ENCODE measurements around the gene ASS1. TPM values are rescaled to one million over a fixed set of nuclear protein-coding genes. Genes with fewer than 3 reads are reported as not detected.

The ASS1 gene
- total RNA-seq, 1 experiment from 2014 or later, result 118 TPM

DNA sequence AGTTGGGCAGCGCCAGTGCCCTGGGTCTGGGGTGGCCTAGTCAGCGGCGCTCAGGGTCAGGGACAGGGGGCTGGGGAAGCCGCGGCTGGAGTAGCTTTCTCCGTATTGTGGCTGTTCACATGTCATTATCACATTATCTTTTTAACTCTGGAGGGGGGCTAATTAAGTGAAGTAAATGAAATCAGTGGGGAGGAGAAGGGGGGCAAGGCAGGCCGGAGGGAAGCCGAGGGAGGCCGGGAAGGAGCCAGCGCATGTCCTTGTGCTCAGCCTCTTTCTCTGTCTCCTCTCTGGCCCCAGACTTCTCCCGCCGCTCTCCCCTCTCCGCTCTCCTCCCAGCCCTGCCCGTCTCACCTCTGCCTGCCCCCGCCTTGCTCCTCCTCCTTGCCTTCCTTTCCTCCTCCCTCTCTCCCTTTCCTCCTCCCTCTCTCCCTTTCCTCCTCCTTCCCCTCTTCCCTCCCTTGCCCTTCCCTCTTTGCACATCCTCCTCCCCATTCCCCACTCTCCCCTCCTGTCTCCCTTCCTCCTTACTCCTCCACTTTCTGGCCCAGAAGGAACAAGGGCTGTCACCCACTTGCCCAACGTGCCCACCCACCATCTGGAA, 38.7 kb downstream of the ASS1 start:
- H3K9me3 ChIP-seq, result no peaks in the 10 kb centered on the region
- intact Hi-C loops (cut with micrococcal nuclease; ENCODE audit: unreplicated experiment), result no loop called here
- no peaks in the 10 kb centered on the region for H3K9me3 Mint-ChIP-seq (ENCODE audit: unreplicated experiment)
- TF ChIP-seq, protein P1, sequence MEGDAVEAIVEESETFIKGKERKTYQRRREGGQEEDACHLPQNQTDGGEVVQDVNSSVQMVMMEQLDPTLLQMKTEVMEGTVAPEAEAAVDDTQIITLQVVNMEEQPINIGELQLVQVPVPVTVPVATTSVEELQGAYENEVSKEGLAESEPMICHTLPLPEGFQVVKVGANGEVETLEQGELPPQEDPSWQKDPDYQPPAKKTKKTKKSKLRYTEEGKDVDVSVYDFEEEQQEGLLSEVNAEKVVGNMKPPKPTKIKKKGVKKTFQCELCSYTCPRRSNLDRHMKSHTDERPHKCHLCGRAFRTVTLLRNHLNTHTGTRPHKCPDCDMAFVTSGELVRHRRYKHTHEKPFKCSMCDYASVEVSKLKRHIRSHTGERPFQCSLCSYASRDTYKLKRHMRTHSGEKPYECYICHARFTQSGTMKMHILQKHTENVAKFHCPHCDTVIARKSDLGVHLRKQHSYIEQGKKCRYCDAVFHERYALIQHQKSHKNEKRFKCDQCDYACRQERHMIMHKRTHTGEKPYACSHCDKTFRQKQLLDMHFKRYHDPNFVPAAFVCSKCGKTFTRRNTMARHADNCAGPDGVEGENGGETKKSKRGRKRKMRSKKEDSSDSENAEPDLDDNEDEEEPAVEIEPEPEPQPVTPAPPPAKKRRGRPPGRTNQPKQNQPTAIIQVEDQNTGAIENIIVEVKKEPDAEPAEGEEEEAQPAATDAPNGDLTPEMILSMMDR (IDR thresholded peaks at IDR 0.05; ENCODE audit: insufficient read depth in 1 of 2, low read depth in 1 of 2, low read length in 1 of 2, severe bottlenecking in 1 of 2, unreplicated experiment in 1 of 2), result no peak
- H3K27ac Mint-ChIP-seq (ENCODE audit: unreplicated experiment), result no peak overlapping the region
- H3K4me1 ChIP-seq, result no peaks in the 10 kb centered on the region
- no peaks in the 10 kb centered on the region for H3K27me3 ChIP-seq (replicated peaks; ENCODE audit: control insufficient read depth, insufficient read depth, low read length)
- no peaks in the 10 kb centered on the region for H3K4me1 Mint-ChIP-seq (ENCODE audit: low read depth, unreplicated experiment)
- H3K27me3 Mint-ChIP-seq (ENCODE audit: insufficient read depth, unreplicated experiment), result no peaks in the 10 kb centered on the region
- H3K4me3 Mint-ChIP-seq (ENCODE audit: unreplicated experiment), result no peak overlapping the region
- peaks cover 4% of the 10 kb centered on the region for H3K36me3 Mint-ChIP-seq (ENCODE audit: insufficient read depth, unreplicated experiment)
- no peak overlapping the region for H3K4me3 ChIP-seq (ENCODE audit: low read depth, low read length)
- DNase-seq, result no peak
- ChIA-PET CTCF (no interaction called here), POLR2A (no interaction called here)
- no peaks in the 10 kb centered on the region for H3K36me3 ChIP-seq (ENCODE audit: control insufficient read depth, insufficient read depth, low read length)
- no TSS peak for BruUV-seq (replicated peaks)

DNA sequence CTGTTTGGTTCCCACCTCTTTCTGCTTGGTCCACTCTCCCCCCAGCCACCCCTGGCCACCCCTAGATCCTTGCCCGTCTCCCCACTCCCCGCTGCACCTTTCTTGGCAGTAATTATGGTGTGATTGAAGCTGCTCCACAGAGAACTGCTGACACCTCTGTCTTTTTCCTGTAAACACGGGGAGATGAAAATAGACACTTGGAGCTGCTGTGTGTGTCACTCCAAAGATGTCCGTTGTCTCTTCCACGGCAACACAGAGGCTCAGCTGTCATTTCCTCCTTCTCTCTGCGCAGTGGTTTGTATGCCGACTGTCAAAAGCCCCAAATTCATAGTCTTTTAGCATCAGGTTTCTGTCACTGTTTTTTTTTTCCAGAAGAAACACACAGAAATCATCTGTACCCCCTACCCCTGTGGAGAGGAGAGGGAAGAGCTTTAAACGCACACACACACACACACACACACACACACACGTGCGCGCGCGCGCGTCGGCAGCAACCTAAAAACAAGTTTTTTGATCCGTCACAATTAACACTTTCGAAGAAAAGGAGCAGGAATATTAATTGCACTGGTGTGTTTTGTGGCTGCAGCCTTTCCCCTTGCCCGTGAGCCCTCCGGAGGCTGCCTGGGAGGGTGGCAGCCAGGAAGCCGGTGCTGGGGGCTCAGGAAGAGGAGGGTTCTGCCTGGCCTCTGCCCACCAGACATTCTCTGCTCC, 39.8 kb downstream of the ASS1 start:
- H3K9me3 Mint-ChIP-seq (ENCODE audit: unreplicated experiment), result no peaks in the 10 kb centered on the region
- H3K4me1 Mint-ChIP-seq (ENCODE audit: low read depth, unreplicated experiment), result no peaks in the 10 kb centered on the region
- H3K27ac Mint-ChIP-seq (ENCODE audit: unreplicated experiment), result no peak overlapping the region
- intact Hi-C loops (cut with micrococcal nuclease; ENCODE audit: unreplicated experiment), result no loop called here
- ChIA-PET POLR2A (no interaction called here), CTCF (interaction anchor here (0.7 kb wide), 1 partner anchor 200 kb away, joined by 4 read pairs; no protein-coding TSS in a partner anchor)
- Histone ChIP-seq H3K4me1 (no peaks in the 10 kb centered on the region), H3K4me3 (ENCODE audit: low read depth, low read length) (no peak overlapping the region), H3K36me3 (ENCODE audit: control insufficient read depth, insufficient read depth, low read length) (no peaks in the 10 kb centered on the region), H3K27me3 (replicated peaks; ENCODE audit: control insufficient read depth, insufficient read depth, low read length) (no peaks in the 10 kb centered on the region), H3K9me3 (no peaks in the 10 kb centered on the region)
- TF ChIP-seq, protein P1 (IDR thresholded peaks at IDR 0.05; ENCODE audit: insufficient read depth in 1 of 2, low read depth in 1 of 2, low read length in 1 of 2, severe bottlenecking in 1 of 2, unreplicated experiment in 1 of 2), result no peak
- no peaks in the 10 kb centered on the region for H3K27me3 Mint-ChIP-seq (ENCODE audit: insufficient read depth, unreplicated experiment)
- DNase-seq, result no peak
- H3K4me3 Mint-ChIP-seq (ENCODE audit: unreplicated experiment), result no peak overlapping the region
- peaks cover 4% of the 10 kb centered on the region for H3K36me3 Mint-ChIP-seq (ENCODE audit: insufficient read depth, unreplicated experiment)
- BruUV-seq (replicated peaks), result no TSS peak

DNA sequence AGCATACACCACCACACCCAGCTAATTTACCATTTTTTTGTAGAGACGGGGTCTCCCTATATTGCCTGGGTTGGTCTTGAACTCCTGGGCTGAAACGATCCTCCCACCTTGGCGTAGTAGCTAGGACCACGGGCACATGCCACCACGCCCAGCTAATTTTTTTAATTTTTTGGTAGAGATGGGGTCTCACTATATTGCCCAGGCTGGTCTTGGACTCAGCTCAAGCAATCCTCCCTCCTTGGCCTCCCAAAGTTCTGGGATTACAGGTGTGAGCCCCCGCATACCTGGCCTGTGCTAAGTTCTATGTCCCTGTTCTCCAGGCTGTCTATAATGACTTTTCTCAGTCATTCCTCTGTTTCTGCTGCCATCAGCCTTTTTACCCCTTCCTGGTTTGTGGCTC, 41.3 kb downstream of the ASS1 start:
- ChIA-PET POLR2A (no interaction called here), CTCF (no interaction called here)
- Histone ChIP-seq H3K4me1 (no peaks in the 10 kb centered on the region), H3K27me3 (replicated peaks; ENCODE audit: control insufficient read depth, insufficient read depth, low read length) (no peaks in the 10 kb centered on the region), H3K9me3 (no peaks in the 10 kb centered on the region), H3K36me3 (ENCODE audit: control insufficient read depth, insufficient read depth, low read length) (no peaks in the 10 kb centered on the region), H3K4me3 (ENCODE audit: low read depth, low read length) (no peak overlapping the region)
- Mint-ChIP-seq H3K27me3 (ENCODE audit: insufficient read depth, unreplicated experiment) (no peaks in the 10 kb centered on the region), H3K4me1 (ENCODE audit: low read depth, unreplicated experiment) (no peaks in the 10 kb centered on the region), H3K36me3 (ENCODE audit: insufficient read depth, unreplicated experiment) (peaks cover under 1% of the 10 kb centered on the region), H3K4me3 (ENCODE audit: unreplicated experiment) (no peak overlapping the region), H3K27ac (ENCODE audit: unreplicated experiment) (no peak overlapping the region), H3K9me3 (ENCODE audit: unreplicated experiment) (no peaks in the 10 kb centered on the region)
- intact Hi-C loops (cut with micrococcal nuclease; ENCODE audit: unreplicated experiment), result no loop called here
- BruUV-seq (replicated peaks), result no TSS peak
- no peak for DNase-seq
- TF ChIP-seq, protein P1 (IDR thresholded peaks at IDR 0.05; ENCODE audit: insufficient read depth in 1 of 2, low read depth in 1 of 2, low read length in 1 of 2, severe bottlenecking in 1 of 2, unreplicated experiment in 1 of 2), result no peak

Data from Caco-2 (cell line).